GM18858 (cell line): ENCODE data around the gene SNRNP48.

Source experiments
- ATAC-seq: cut with Tn5 transposase; IDR thresholded peaks from one replicate; pipeline ENCODE4 v1.9.1; 2021; ENCODE audit not compliant: unreplicated experiment

SNRNP48 gene

GRCh38 chr6:7559196-7559595, 30.8 kb upstream of the SNRNP48 start:
- ATAC-seq, result no peak

- ATAC-seq, result no peak
These were observed 30.2 kb upstream of the SNRNP48 start for GRCh38 chr6:7559651-7560385.

GRCh38 chr6:7561153-7561964, 28.6 kb upstream of the SNRNP48 start:
- ATAC-seq, result no peak

- no peak for ATAC-seq
These were observed 27.2 kb upstream of the SNRNP48 start for GRCh38 chr6:7562769-7563168.

- no peak for ATAC-seq
These were observed 23.9 kb upstream of the SNRNP48 start for GRCh38 chr6:7566107-7566506.

- no peak for ATAC-seq
These were observed 23.3 kb upstream of the SNRNP48 start for GRCh38 chr6:7566617-7567173.

GRCh38 chr6:7568021-7568420, 22.0 kb upstream of the SNRNP48 start:
- no peak for ATAC-seq

GRCh38 chr6:7569082-7569481, 20.9 kb upstream of the SNRNP48 start:
- ATAC-seq, result no peak

GRCh38 chr6:7572213-7572943, 17.6 kb upstream of the SNRNP48 start:
- no peak for ATAC-seq

- ATAC-seq, result no peak
These were observed 15.5 kb upstream of the SNRNP48 start for GRCh38 chr6:7574500-7574899.

- ATAC-seq, result no peak
These were observed 11.5 kb upstream of the SNRNP48 start for GRCh38 chr6:7578516-7578915.

- no peak for ATAC-seq
These were observed 11.1 kb upstream of the SNRNP48 start for GRCh38 chr6:7578931-7579330.

- ATAC-seq, result no peak
These were observed 10.1 kb upstream of the SNRNP48 start for GRCh38 chr6:7579851-7580250.

GRCh38 chr6:7580537-7580926, 9.5 kb upstream of the SNRNP48 start:
- no peak for ATAC-seq

- ATAC-seq, result no peak
These were observed 8.9 kb upstream of the SNRNP48 start for GRCh38 chr6:7580927-7581618.

GRCh38 chr6:7585287-7585930, 4.6 kb upstream of the SNRNP48 start:
- no peak for ATAC-seq

GRCh38 chr6:7587631-7588100, 2.3 kb upstream of the SNRNP48 start:
- no peak for ATAC-seq

- ATAC-seq, result no peak
These were observed 1.5 kb upstream of the SNRNP48 start for GRCh38 chr6:7588506-7588905.

- no peak for ATAC-seq
These were observed 777 bp upstream of the SNRNP48 start for GRCh38 chr6:7589221-7589620.

GRCh38 chr6:7590918-7591302, 912 bp downstream of the SNRNP48 start:
- no peak for ATAC-seq
